ENCODE results near the gene SHMT2.
"Not testable (repeated sequence)": the region's sequence is repeated elsewhere in the genome, so short reads cannot be mapped to it uniquely, and the experiment has no call there.

SHMT2 gene

DNA sequence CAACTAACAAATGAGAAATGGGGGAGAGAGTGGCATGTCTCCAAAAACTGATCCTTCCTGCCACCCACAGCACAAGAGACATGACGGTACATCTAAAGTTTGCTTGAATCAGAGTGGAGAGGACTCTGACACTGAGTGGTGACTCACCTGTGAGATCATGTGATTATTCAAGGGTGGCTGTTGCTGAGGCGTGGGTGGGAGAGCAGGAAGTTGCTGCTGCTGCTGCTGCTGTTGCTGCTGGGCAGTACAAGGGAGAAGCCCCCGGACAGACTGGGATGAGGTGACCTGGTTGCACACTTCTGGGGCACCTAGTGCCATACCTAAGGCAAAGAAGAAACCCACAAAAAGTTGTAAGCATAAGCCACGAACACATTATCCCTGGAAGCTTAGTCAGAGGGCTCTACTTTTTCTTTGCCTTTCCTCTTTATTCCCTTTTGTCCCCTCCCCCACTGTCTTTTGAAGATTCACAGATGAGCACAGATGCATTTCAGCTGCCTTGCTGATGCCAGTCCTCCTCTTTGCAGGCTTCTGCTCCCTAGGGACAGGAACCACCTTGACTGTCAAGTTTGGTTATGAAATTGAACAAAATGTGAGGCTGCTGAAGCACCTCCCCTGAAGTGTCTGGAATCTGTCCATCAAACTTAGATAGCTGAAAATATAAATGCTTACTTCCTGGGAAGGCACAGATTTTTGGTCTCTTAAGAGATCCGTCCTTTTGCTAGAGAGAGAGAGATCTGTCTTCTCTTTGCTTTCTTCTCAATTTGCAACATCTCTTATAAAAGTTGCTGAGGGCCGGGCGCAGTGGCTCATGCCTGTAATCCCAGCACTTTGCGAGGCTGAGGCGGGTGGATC is 50.9 kb downstream of the SHMT2 start:
- DNase-seq = peak; percentile 20 to 52 (median 24)
- H3K9me3 ChIP-seq (ENCODE audit: control insufficient read depth, low read length) = no peaks in the 10 kb centered on the region
- no peaks in the 10 kb centered on the region for H3K27me3 ChIP-seq (replicated peaks; ENCODE audit: control insufficient read depth, insufficient read depth, low read length, poor library complexity, severe bottlenecking)
- H3K36me3 ChIP-seq (ENCODE audit: control insufficient read depth, insufficient read depth, low read length) = peaks cover 39% of the 10 kb centered on the region
- H3K27ac ChIP-seq (ENCODE audit: insufficient read depth, low read length, poor library complexity, severe bottlenecking) = peak overlapping the region; percentile 40
- no peak overlapping the region for H3K4me3 ChIP-seq (ENCODE audit: insufficient read depth, low read depth, low read length, poor library complexity, severe bottlenecking)
- peaks cover 12% of the 10 kb centered on the region for H3K4me1 ChIP-seq (ENCODE audit: control insufficient read depth, insufficient read depth, low read length, poor library complexity, severe bottlenecking)

DNA sequence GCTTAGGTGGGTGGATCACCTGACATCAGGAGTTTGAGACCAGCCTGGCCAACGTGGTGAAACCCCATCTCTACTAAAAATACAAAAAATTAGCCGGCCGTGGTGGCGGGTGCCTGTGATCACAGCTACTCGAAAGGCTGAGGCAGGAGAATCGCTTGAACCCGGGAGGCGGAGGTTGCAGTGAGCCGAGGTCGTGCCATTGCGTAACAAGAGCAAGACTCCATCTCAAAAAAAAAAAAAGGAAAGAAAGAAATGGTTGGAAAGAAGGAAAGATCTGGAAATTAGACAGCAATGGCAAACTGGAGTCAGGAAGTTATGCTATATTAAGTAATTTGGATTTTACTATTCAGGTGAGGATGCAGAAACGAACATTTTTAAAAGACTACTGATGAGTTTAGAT is 52.6 kb downstream of the SHMT2 start:
- Histone ChIP-seq H3K36me3 (ENCODE audit: control insufficient read depth, insufficient read depth, low read length) (peaks cover 37% of the 10 kb centered on the region), H3K4me1 (ENCODE audit: control insufficient read depth, insufficient read depth, low read length, poor library complexity, severe bottlenecking) (peaks cover 12% of the 10 kb centered on the region)
- not testable (repeated sequence) for DNase-seq; H3K27ac ChIP-seq (ENCODE audit: insufficient read depth, low read length, poor library complexity, severe bottlenecking); H3K9me3 ChIP-seq (ENCODE audit: control insufficient read depth, low read length); H3K27me3 ChIP-seq (replicated peaks; ENCODE audit: control insufficient read depth, insufficient read depth, low read length, poor library complexity, severe bottlenecking); H3K4me3 ChIP-seq (ENCODE audit: insufficient read depth, low read depth, low read length, poor library complexity, severe bottlenecking)

All from effector memory CD4-positive, alpha-beta T cell (primary cell).